Lower lobe of right lung (tissue), 2 donors: ENCODE data around the gene ARSA. TPM values are rescaled to one million over a fixed set of nuclear protein-coding genes. Genes with fewer than 3 reads are reported as not detected.

Experiments
- ATAC-seq, 2 donors: fragments of 200-7000 bp; cut with Tn5 transposase; one replicate each; pipeline ENCODE4 v1.9.1; 2020 to 2022; ENCODE audit warnings: mild to moderate bottlenecking in 2 of 2, moderate library complexity in 2 of 2
- DNase-seq: peaks from one replicate; pipeline ENCODE4 v3.0.0-alpha.2; 2020
- H3K27ac ChIP-seq: fragments of 200-600 bp; one replicate; pipeline ENCODE4 v1.8.0; 2022
- H3K27me3 ChIP-seq: fragments of 200-600 bp; one replicate; pipeline ENCODE4 v1.8.0; 2022; ENCODE audit warnings: low read depth
- H3K36me3 ChIP-seq: fragments of 200-600 bp; one replicate; pipeline ENCODE4 v1.8.0; 2022; ENCODE audit warnings: mild to moderate bottlenecking
- H3K4me1 ChIP-seq: fragments of 200-600 bp; one replicate; pipeline ENCODE4 v1.8.0; 2022
- H3K4me3 ChIP-seq: fragments of 200-600 bp; one replicate; pipeline ENCODE4 v1.8.0; 2022; ENCODE audit warnings: mild to moderate bottlenecking
- H3K9me3 ChIP-seq: fragments of 200-600 bp; one replicate; pipeline ENCODE4 v1.8.0; 2022
- CTCF ChIP-seq: fragments of 200-600 bp; IDR thresholded peaks from one replicate; pipeline ENCODE4 v1.8.0; 2022; ENCODE audit warnings: antibody characterized with exemption, mild to moderate bottlenecking
- intact Hi-C: fragments of 100-400 bp; cut with DNase I; formaldehyde crosslinking; loops from one replicate; pipeline ENCODE4 v1.11.0; 2022
- total RNA-seq: library from RNA; stranded (reverse); fragmentation: NEBNext Ultra II Directional; extraction: Animal tissue kit (Norgen Biotek cat#: 25700); gene quantifications from one replicate; pipeline ENCODE4 v1.2.1, GENCODE V29; 2021
- donor health status: DM: no; HTN: yes; CAD: no; lungs with severe emphysema.

Gene ARSA
- total RNA-seq, 1 donor from 2014 or later, result 53.5 TPM

DNA sequence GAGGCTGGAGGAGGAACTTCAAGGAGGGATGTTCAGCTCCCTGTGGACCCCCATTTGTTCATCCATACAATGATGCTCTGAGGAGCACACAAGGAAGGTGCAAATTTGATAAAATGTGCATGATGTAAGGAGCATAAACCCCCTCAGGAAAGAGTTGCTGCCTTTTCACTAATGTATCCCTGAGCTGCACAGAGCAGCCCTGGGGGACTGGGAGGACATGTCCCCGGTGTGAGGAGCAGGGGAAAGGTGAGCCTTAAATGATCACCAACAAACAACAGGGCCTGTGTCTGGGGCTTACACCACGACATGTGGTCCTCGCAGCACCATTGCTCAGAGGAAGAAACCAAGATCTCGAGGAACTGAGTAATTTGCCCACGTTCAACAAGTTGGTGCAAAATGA is 30.9 kb downstream of the ARSA start:
- DNase-seq, result no peak
- Histone ChIP-seq H3K27me3 (peaks cover 34% of the 10 kb centered on the region), H3K27ac (no peak overlapping the region), H3K9me3 (no peaks in the 10 kb centered on the region), H3K4me3 (no peak overlapping the region), H3K36me3 (no peaks in the 10 kb centered on the region), H3K4me1 (no peaks in the 10 kb centered on the region)
- intact Hi-C loops, result no loop called here
- no peak for TF ChIP-seq CTCF
- ATAC-seq, result no peak

- Histone ChIP-seq H3K4me1 (no peaks in the 10 kb centered on the region), H3K4me3 (no peak overlapping the region), H3K27ac (no peak overlapping the region), H3K27me3 (peaks cover 21% of the 10 kb centered on the region), H3K36me3 (no peaks in the 10 kb centered on the region), H3K9me3 (no peaks in the 10 kb centered on the region)
- intact Hi-C loops, result no loop called here
- TF ChIP-seq CTCF, result no peak
- DNase-seq, result no peak
- ATAC-seq, result no peak
Observed at GRCh38 chr22:50595189-50595588, 32.8 kb downstream of the ARSA start.

DNA sequence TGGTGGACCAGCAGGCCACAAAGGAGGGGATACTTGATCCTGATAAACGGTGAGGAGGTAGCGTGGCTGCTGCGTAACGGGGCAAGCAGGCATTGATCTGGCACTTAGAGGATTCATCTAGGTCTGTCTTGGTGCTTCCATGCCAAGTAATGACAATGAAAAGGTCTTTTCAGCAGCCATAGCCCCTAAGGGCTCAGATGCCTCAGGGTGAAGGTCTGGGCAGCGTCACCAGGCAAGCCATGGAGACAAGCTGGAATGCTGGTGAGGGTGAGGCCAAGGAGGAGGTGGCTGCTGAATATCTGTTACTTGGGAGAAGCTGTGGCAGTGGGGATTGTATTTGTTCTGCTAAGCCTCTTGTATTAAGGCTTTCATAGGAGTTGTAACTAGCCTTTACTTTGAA is 40.5 kb downstream of the ARSA start:
- TF ChIP-seq CTCF, result no peak
- intact Hi-C loops, result no loop called here

GRCh38 chr22:50586416-50586815 is 41.5 kb downstream of the ARSA start:
- Histone ChIP-seq H3K4me3 (no peak overlapping the region), H3K36me3 (no peaks in the 10 kb centered on the region), H3K27me3 (no peaks in the 10 kb centered on the region), H3K27ac (no peak overlapping the region), H3K4me1 (peaks cover 13% of the 10 kb centered on the region), H3K9me3 (no peaks in the 10 kb centered on the region)
- intact Hi-C loops, result no loop called here
- no peak for DNase-seq
- no peak for ATAC-seq
- TF ChIP-seq CTCF, result no peak

More for the DNA sequence above, 40.5 kb downstream of the ARSA start:
- no peaks in the 10 kb centered on the region for H3K9me3 ChIP-seq
- ATAC-seq (no peak), DNase-seq (no peak)
- no peaks in the 10 kb centered on the region for H3K27me3 ChIP-seq
- H3K4me1 ChIP-seq, result peaks cover 7% of the 10 kb centered on the region
- no peaks in the 10 kb centered on the region for H3K36me3 ChIP-seq
- no peak overlapping the region for H3K27ac ChIP-seq
- H3K4me3 ChIP-seq, result no peak overlapping the region

DNA sequence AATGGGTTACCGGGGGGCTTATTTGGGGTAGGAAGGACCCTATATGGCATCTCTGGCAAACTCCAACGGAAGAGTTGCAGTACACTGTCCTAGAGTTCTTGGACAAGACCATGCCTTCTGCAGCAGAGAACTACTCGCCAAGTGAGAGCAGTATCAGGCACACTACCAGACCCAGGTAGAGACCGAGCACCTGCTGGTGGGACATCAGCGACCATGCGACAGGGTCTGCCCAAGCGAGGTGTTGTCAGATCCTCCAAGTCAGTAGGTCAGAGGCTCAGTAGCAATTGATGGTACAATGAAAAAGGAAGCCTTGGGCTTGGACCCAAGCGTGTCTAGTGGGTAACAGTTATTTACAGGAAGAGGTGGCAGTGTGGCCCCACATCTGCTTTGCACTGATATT is 42.2 kb downstream of the ARSA start:
- Histone ChIP-seq H3K27me3 (no peaks in the 10 kb centered on the region), H3K4me1 (peaks cover 18% of the 10 kb centered on the region), H3K36me3 (no peaks in the 10 kb centered on the region), H3K27ac (no peak overlapping the region), H3K9me3 (no peaks in the 10 kb centered on the region), H3K4me3 (no peak overlapping the region)
- TF ChIP-seq CTCF, result no peak
- ATAC-seq (no peak), DNase-seq (no peak)
- intact Hi-C loops, result no loop called here

GRCh38 chr22:50585238-50585637 is 42.7 kb downstream of the ARSA start:
- Histone ChIP-seq H3K4me1 (peaks cover 18% of the 10 kb centered on the region), H3K4me3 (no peak overlapping the region), H3K27ac (no peak overlapping the region), H3K9me3 (no peaks in the 10 kb centered on the region), H3K36me3 (no peaks in the 10 kb centered on the region), H3K27me3 (no peaks in the 10 kb centered on the region)
- no peak for DNase-seq
- intact Hi-C loops, result no loop called here
- no peak for ATAC-seq
- no peak for TF ChIP-seq CTCF
